ENCODE data around the gene PILRA. TPM values are rescaled to one million over a fixed set of nuclear protein-coding genes. Genes with fewer than 3 reads are reported as not detected.

The PILRA gene
- total RNA-seq, 2 donors from 2014 or later = 3.7 to 6.5 TPM

DNA sequence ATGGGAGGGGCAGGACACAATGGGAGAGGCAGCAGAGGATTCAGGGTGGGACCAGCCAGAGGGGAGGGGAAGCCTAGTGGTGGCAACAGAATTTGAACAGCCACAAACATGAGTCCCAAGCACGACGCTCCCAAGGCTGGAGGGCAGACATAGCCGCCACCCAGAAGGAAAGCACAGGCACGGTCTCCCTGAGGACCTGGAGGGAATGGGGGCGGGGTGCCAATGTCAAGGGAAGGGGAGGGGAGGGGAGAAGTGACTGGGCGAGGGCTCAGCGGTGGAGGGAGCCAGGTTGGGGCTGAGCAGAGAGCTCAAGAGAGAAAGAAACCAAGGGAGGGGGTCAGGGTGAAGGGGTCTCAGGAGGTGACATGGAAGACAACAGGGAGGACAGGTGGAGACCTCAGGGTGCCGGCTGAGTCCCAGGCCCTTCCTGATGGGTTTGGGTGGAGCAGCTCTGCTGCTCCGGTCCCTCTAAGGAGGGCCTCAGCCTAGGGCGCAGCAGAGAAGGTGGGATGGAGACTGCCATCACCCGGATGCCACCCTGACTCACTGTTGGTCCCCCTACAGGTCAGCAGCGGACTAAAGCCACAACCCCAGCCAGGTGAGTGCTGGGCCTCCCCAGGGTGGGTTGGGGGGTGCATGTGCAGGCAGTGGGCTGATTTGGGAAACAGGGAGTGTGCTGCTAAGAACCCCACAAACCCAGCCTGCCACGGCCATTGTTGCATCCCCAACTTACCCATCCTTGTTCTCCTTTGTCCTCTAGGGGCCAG, 24.2 kb downstream of the PILRA start:
- DNase-seq = no peak
- peak in 1 of 2 donors; percentile 13 for ATAC-seq
- intact Hi-C loops (cut with DNase I) = no loop called here

GRCh38 chr7:100398239-100398638, 25.0 kb downstream of the PILRA start:
- no peak for ATAC-seq
- intact Hi-C loops (cut with DNase I) = no loop called here

DNA sequence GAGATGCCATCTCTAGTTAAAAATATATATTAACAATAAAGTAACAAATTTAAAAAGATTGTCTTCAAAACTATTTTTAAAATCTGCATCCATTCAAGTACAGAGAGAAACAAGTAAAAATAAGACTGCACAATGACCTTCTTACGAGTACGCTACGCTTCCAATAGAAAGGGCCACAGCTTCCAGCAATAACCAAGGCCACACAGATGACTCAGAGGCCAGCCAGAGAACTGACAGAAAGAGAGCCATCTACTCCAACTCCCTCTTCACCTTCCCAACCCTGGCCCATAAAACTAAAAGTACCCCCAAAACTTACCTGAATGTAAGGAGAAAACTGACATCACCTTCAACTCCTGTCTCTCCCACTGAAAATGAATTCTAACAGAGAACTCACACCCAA, 26.8 kb downstream of the PILRA start:
- ATAC-seq = no peak
- DNase-seq = no peak
- intact Hi-C loops (cut with DNase I) = loop anchor here in 1 of 2 donors (10.0 kb wide), 1 partner anchor 205 kb away; no protein-coding TSS in a partner anchor

More at GRCh38 chr7:100398239-100398638, 25.0 kb downstream of the PILRA start:
- DNase-seq = no peak

DNA sequence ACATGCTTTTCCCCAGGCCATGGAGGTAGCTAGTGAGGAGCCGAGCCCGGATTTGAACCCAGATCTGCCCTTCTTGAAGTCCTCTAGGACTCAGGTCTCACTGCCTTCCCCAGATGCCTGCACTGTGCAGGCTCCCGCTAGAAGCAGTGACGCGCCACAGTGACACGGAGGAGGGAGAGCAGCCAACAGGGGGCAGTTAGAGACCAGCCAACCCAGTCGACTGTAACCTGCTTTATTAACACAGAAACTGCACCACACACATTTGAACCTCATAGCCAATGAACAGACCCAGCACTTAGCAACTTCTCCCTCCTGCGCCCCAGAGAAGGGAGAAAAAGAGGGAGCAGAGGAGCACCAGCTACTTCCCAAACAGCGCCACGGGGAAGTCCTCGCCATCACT, 27.4 kb downstream of the PILRA start:
- DNase-seq (no peak), ATAC-seq (no peak)
- intact Hi-C loops (cut with DNase I) = loop anchor here in 1 of 2 donors (10.0 kb wide), 1 partner anchor 206 kb away; no protein-coding TSS in a partner anchor

- ATAC-seq = no peak
- DNase-seq = no peak
- intact Hi-C loops (cut with DNase I) = loop anchor here in 1 of 2 donors (10.0 kb wide), 1 partner anchor 207 kb away; no protein-coding TSS in a partner anchor
Measured at GRCh38 chr7:100401811-100402210, 28.5 kb downstream of the PILRA start.

- intact Hi-C loops (cut with DNase I) = loop anchor here in 1 of 2 donors (10.0 kb wide), 1 partner anchor 207 kb away; no protein-coding TSS in a partner anchor
- ATAC-seq (no peak), DNase-seq (no peak)
Measured at GRCh38 chr7:100402241-100402640, 29.0 kb downstream of the PILRA start.

GRCh38 chr7:100406767-100407166, 33.5 kb downstream of the PILRA start:
- intact Hi-C loops (cut with DNase I) = loop anchor here in 1 of 2 donors (10.0 kb wide), 1 partner anchor 212 kb away; no protein-coding TSS in a partner anchor
- no peak for ATAC-seq
- no peak for DNase-seq

DNA sequence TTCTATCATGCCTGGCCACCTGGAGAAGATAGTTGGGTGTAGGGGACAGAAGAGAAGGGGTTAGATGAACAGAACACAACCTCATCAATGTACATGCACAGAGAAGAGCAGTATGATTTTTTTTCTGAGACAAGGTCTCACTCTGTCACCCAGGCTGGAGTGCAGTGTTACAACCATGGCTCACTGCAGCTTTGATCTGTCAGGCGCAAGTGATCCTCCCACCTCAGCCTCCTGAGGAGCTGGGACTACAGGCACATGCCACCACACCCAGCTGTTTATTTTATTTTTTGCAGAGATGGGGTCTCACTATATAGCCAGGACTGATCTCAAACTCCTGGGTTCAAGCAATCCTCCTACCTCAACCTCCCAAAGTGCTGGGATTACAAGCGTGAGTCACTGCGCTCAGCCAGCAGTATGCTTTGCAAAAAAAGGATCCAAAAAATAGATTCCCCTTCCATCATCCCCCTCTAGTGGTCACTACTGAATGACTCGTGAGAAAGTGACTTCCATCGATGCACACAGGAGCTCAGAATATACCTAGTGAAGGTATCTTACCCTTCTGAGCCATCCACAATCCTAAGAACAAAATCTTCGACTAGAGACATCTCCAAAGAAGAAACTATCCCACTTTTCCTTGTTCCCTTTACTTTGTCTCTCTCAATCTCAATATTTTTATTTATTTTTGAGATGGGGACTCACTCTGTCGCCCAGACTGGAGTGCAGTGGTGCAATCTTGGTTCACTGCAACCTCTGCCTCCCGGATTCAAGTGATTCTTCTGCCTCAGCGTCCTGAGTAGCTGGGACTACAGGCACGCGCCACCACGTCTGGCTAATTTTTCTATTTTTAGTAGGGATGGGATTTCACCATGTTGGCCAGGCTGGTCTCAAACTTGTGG, 34.2 kb downstream of the PILRA start:
- intact Hi-C loops (cut with DNase I) = loop anchor here in 1 of 2 donors (10.0 kb wide), 1 partner anchor 213 kb away; no protein-coding TSS in a partner anchor
- DNase-seq = no peak
- ATAC-seq = peak; percentile 70 to 84

DNA sequence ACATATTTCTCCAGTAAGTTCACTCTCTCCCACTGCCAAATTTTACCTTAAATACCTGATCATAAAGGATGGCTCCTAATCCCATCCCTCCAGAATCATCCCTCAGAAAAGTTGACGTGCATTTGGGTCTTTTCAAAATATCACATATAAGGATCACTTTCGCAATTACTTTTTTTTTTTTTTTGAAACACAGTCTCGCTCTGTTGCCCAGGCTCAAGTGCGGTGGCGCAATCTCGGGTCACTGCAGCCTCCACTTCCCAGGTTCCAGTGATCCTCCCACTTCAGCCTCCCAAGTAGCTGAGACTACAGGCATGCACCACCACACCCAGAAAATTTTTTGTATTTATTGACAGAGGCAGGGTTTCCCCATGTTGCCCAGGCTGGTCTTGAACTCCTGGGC, 37.8 kb downstream of the PILRA start:
- DNase-seq (no peak), ATAC-seq (no peak)
- intact Hi-C loops (cut with DNase I) = no loop called here

DNA sequence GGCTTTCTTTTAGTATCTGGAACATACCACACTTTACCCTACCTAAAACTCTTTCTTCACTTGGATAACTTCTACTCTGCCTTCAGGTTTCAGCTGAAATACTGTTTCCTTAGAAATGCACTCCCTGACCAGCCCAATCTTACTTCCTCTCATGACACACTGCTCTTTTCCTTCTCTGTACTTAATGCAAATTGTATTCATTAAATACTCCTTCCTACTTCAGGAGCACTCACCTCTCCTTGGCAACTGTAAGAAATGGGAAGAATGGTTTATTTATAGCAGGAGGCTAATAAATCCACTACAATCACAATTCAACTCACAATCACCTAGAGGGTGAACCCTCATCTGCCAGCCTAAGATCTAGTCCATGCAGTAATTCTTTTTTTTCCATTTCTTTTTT, 40.1 kb downstream of the PILRA start:
- intact Hi-C loops (cut with DNase I) = no loop called here
- no peak for ATAC-seq
- DNase-seq = no peak

GRCh38 chr7:100413889-100414288, 40.6 kb downstream of the PILRA start:
- intact Hi-C loops (cut with DNase I) = no loop called here
- DNase-seq (no peak), ATAC-seq (no peak)

DNA sequence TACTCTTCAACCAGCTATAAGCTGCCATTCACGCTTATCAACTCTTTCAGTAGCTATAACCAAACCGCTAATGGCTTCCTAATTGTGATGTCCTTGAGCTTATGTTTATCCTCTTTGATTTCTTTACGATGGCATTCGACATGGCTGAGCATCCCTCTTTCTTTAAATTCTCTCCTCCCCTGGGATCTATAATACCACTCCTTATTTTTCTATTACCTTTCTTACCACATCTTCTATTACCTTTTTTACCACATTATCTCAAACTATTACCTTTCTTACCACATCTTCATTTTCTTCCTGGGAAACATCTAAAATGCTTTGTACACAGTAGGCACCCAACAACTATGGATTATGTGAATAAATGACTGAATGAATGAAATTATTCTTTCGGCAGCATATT, 42.2 kb downstream of the PILRA start:
- DNase-seq (no peak), ATAC-seq (no peak)
- intact Hi-C loops (cut with DNase I) = no loop called here

GRCh38 chr7:100418930-100419659, 45.8 kb downstream of the PILRA start:
- no peak for DNase-seq
- no peak for ATAC-seq
- intact Hi-C loops (cut with DNase I) = no loop called here

DNA sequence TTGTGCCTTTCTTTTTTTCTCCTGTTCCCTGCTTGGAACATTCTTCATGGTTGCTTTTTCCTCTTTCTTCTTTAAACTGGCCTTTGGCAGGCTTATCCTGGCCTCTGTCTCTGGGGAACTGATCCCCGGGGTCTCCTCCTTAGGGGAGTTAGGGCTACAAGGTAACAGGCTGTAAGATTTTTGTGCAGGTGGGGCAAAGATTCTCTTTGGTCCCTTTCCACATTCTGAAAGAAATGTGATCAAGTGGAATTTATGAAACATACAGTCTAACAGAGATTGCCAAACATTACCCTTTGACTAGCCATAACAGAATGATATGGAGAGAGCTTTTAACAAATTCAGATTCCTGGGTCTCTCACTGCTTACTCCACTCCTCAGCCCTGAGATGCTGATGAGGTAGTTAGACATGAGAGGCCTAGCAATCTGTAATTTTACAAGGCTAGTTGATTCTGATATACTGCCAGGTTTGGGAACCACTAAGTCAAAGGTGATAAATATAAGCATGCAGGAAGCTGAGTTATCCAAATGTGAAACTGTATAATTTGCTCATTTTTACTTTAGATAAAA, 46.5 kb downstream of the PILRA start:
- intact Hi-C loops (cut with DNase I) = no loop called here
- DNase-seq (no peak), ATAC-seq (no peak)

DNA sequence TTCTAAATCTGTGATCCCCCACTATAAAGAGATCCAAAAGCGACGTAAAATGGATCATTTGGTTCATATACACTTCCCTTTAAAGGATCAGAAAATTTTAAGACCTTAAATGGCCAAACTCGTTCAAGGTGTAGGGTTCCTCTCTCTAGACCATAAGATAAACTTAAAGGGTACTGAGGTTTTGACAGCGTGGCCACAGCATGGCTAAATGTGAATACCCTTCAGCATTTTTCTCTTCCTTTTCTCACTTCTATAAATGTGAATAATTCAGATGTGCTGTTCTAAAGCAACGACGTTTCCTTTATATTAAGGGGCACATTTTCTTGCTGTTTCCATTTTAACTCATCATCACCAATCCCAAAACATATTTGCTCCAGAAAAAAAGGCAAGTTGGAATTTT, 50.0 kb downstream of the PILRA start:
- ATAC-seq (no peak), DNase-seq (no peak)

GRCh38 chr7:100425347-100425746, 52.1 kb downstream of the PILRA start:
- intact Hi-C loops (cut with DNase I) = no loop called here
- ATAC-seq (no peak), DNase-seq (no peak)

More for the DNA sequence above, 50.0 kb downstream of the PILRA start:
- intact Hi-C loops (cut with DNase I) = no loop called here

- ATAC-seq (no peak), DNase-seq (no peak)
- intact Hi-C loops (cut with DNase I) = no loop called here
Measured at GRCh38 chr7:100426516-100426915, 53.2 kb downstream of the PILRA start.

- ATAC-seq (no peak), DNase-seq (no peak)
- intact Hi-C loops (cut with DNase I) = no loop called here
Measured at GRCh38 chr7:100427762-100428198, 54.5 kb downstream of the PILRA start.

Data from left cardiac atrium (tissue), 4 donors.